GM19043 (cell line): ENCODE results near the gene PTPN3.

Experiments
- ATAC-seq: cut with Tn5 transposase; IDR thresholded peaks from one replicate; pipeline ENCODE4 v1.9.1; 2021; ENCODE audit warnings: low read depth; ENCODE audit not compliant: unreplicated experiment

PTPN3 gene

GRCh38 chr9:109456811-109457210 is 41.3 kb downstream of the PTPN3 start:
- ATAC-seq: no peak

GRCh38 chr9:109455861-109456260 is 42.2 kb downstream of the PTPN3 start:
- no peak for ATAC-seq

GRCh38 chr9:109455391-109455790 is 42.7 kb downstream of the PTPN3 start:
- ATAC-seq: no peak

GRCh38 chr9:109454601-109455155 is 43.4 kb downstream of the PTPN3 start:
- ATAC-seq: no peak

GRCh38 chr9:109454041-109454440 is 44.1 kb downstream of the PTPN3 start:
- no peak for ATAC-seq

GRCh38 chr9:109453210-109453842 is 44.8 kb downstream of the PTPN3 start:
- ATAC-seq: no peak

- ATAC-seq: no peak
Measured at GRCh38 chr9:109452761-109453160, 45.3 kb downstream of the PTPN3 start.

GRCh38 chr9:109451311-109452025 is 46.6 kb downstream of the PTPN3 start:
- no peak for ATAC-seq

- ATAC-seq: no peak
Measured at GRCh38 chr9:109450346-109450745, 47.8 kb downstream of the PTPN3 start.

- ATAC-seq: no peak
Measured at GRCh38 chr9:109449036-109449798, 48.9 kb downstream of the PTPN3 start.

GRCh38 chr9:109448223-109448622 is 49.9 kb downstream of the PTPN3 start:
- no peak for ATAC-seq

GRCh38 chr9:109447329-109448076 is 50.6 kb downstream of the PTPN3 start:
- no peak for ATAC-seq

- no peak for ATAC-seq
Measured at GRCh38 chr9:109444771-109445320, 53.3 kb downstream of the PTPN3 start.

- ATAC-seq: no peak
Measured at GRCh38 chr9:109442716-109443115, 55.4 kb downstream of the PTPN3 start.

- ATAC-seq: no peak
Measured at GRCh38 chr9:109441296-109441695, 56.8 kb downstream of the PTPN3 start.

- peak; percentile 95 for ATAC-seq
Measured at GRCh38 chr9:109440797-109441287, 57.3 kb downstream of the PTPN3 start.

- peak; percentile 32 for ATAC-seq
Measured at GRCh38 chr9:109440117-109440515, 58.0 kb downstream of the PTPN3 start.

- ATAC-seq: no peak
Measured at GRCh38 chr9:109439378-109440116, 58.6 kb downstream of the PTPN3 start.

- ATAC-seq: no peak
Measured at GRCh38 chr9:109437286-109437685, 60.8 kb downstream of the PTPN3 start.
